HFFc6 (cell line): Measurements from ENCODE around the gene SMYD3. TPM values are rescaled to one million over a fixed set of nuclear protein-coding genes. Genes with fewer than 3 reads are reported as not detected.

ENCODE experiments used
- DNase-seq: peaks from one replicate; pipeline ENCODE4 v3.0.0-alpha.2; 2018
- H3K27ac Mint-ChIP-seq: 2 replicates; pipeline ENCODE4 v1.8.0; 2020; ENCODE audit warnings: mild to moderate bottlenecking, mixed read lengths
- H3K27me3 Mint-ChIP-seq: 2 replicates; pipeline ENCODE4 v1.8.0; 2021; ENCODE audit warnings: mild to moderate bottlenecking, moderate library complexity, mixed read lengths; ENCODE audit not compliant: insufficient read depth
- H3K36me3 Mint-ChIP-seq: 2 replicates; pipeline ENCODE4 v1.8.0; 2021; ENCODE audit warnings: low read depth, mixed read lengths
- H3K4me1 Mint-ChIP-seq: 2 replicates; pipeline ENCODE4 v1.8.0; 2020; ENCODE audit warnings: low read depth, mixed read lengths
- H3K4me3 Mint-ChIP-seq: 2 replicates; pipeline ENCODE4 v1.8.0; 2020; ENCODE audit warnings: mild to moderate bottlenecking, moderate library complexity, mixed read lengths
- H3K9me3 Mint-ChIP-seq: 2 replicates; pipeline ENCODE4 v1.8.0; 2020; ENCODE audit warnings: mild to moderate bottlenecking, mixed read lengths
- CTCF ChIP-seq: fragments of 200-600 bp; sonication (generic); IDR thresholded peaks from 2 replicates; pipeline ENCODE4 v1.5.0; 2021; ENCODE audit warnings: antibody characterized with exemption, mild to moderate bottlenecking
- total RNA-seq, 6 experiments: library from RNA; stranded (reverse); fragmentation: NEBNext Ultra II Directional; extraction: Animal tissue kit (Norgen Biotek cat#: 25700); gene quantifications; 2 replicates in 1 of 6; 3 replicates in 5 of 6; pipeline ENCODE4 v1.2.3, GENCODE V29; 2021

Gene SMYD3
- total RNA-seq, 6 experiments from 2014 or later, result 28.4 to 37.9 (median 31.2) TPM

GRCh38 chr1:245829826-245830225 is 677.3 kb downstream of the SMYD3 start:
- H3K9me3 Mint-ChIP-seq, result peaks cover 4% of the 10 kb centered on the region; the same call in 1 of the 2 replicates
- H3K27me3 Mint-ChIP-seq, result no peaks in the 10 kb centered on the region
- no peak overlapping the region for H3K4me3 Mint-ChIP-seq
- H3K4me1 Mint-ChIP-seq, result no peaks in the 10 kb centered on the region; the same call in 1 of the 2 replicates
- TF ChIP-seq CTCF, result no peak
- no peak overlapping the region for H3K27ac Mint-ChIP-seq
- DNase-seq, result no peak
- peaks cover 22% of the 10 kb centered on the region for H3K36me3 Mint-ChIP-seq

GRCh38 chr1:245829194-245829593 is 677.9 kb downstream of the SMYD3 start:
- Mint-ChIP-seq H3K27me3 (no peaks in the 10 kb centered on the region), H3K4me3 (no peak overlapping the region), H3K36me3 (peaks cover 24% of the 10 kb centered on the region), H3K4me1 (no peaks in the 10 kb centered on the region; the same call in 1 of the 2 replicates), H3K27ac (no peak overlapping the region), H3K9me3 (peaks cover 4% of the 10 kb centered on the region; the same call in 1 of the 2 replicates)
- TF ChIP-seq CTCF, result no peak
- no peak for DNase-seq

- no peak for TF ChIP-seq CTCF
- Mint-ChIP-seq H3K27me3 (peaks cover 2% of the 10 kb centered on the region; the same call in 1 of the 2 replicates), H3K4me1 (peaks cover 19% of the 10 kb centered on the region), H3K36me3 (peaks cover 35% of the 10 kb centered on the region), H3K27ac (no peak overlapping the region), H3K4me3 (no peak overlapping the region), H3K9me3 (peaks cover 12% of the 10 kb centered on the region; the same call in 1 of the 2 replicates)
- DNase-seq, result no peak
Observed at GRCh38 chr1:245827301-245827700, 679.8 kb downstream of the SMYD3 start.

- no peak for TF ChIP-seq CTCF
- no peak overlapping the region for H3K27ac Mint-ChIP-seq
- H3K27me3 Mint-ChIP-seq, result peaks cover 2% of the 10 kb centered on the region; the same call in 1 of the 2 replicates
- peaks cover 35% of the 10 kb centered on the region for H3K36me3 Mint-ChIP-seq
- H3K9me3 Mint-ChIP-seq, result peaks cover 12% of the 10 kb centered on the region; the same call in 1 of the 2 replicates
- H3K4me3 Mint-ChIP-seq, result no peak overlapping the region
- DNase-seq, result no peak
- H3K4me1 Mint-ChIP-seq, result peaks cover 20% of the 10 kb centered on the region
Observed at GRCh38 chr1:245825128-245825901, 681.8 kb downstream of the SMYD3 start.

GRCh38 chr1:245823408-245824147 is 683.5 kb downstream of the SMYD3 start:
- H3K27ac Mint-ChIP-seq, result peak overlapping the region; percentile 94
- peaks cover 20% of the 10 kb centered on the region for H3K4me1 Mint-ChIP-seq
- no peak for DNase-seq
- H3K36me3 Mint-ChIP-seq, result peaks cover 30% of the 10 kb centered on the region
- no peak for TF ChIP-seq CTCF
- peaks cover 2% of the 10 kb centered on the region; the same call in 1 of the 2 replicates for H3K27me3 Mint-ChIP-seq
- peak overlapping the region; percentile 33 for H3K4me3 Mint-ChIP-seq
- H3K9me3 Mint-ChIP-seq, result peaks cover 12% of the 10 kb centered on the region; the same call in 1 of the 2 replicates
